OCI-LY1 (cell line): Measurements from ENCODE around the gene RASL11B.

ENCODE experiments used
- CTCF ChIP-seq: fragments of 200-600 bp; sonication (generic), shearing (Covaris generic); IDR thresholded peaks from 2 replicates; pipeline ENCODE4 v1.5.1; 2017; ENCODE audit warnings: mild to moderate bottlenecking, antibody characterized with exemption, low read length, moderate library complexity, mixed read lengths
- EZH2 ChIP-seq: fragments of 200-600 bp; sonication (generic), shearing (Covaris generic); IDR thresholded peaks from 2 replicates; pipeline ENCODE4 v1.8.0; 2017; ENCODE audit warnings: borderline replicate concordance, mixed run types, mild to moderate bottlenecking, antibody characterized with exemption, low read length, moderate library complexity, mixed read lengths

GRCh38 chr4:52914051-52914605 lies 52.0 kb downstream of the RASL11B start:
- no peak for TF ChIP-seq CTCF
- TF ChIP-seq EZH2: no peak
